Esophagus squamous epithelium (tissue), 5 donors: ENCODE data around the gene CACNA1I. TPM values are rescaled to one million over a fixed set of nuclear protein-coding genes. Genes with fewer than 3 reads are reported as not detected.
A peak's percentile ranks its signal among the peaks of the same experiment; 100 is the strongest.

ENCODE experiments used
- DNase-seq: peaks from one replicate; lab custom pipeline; 2025; lab: John Stamatoyannopoulos, UW
- H3K27ac ChIP-seq, 4 donors: fragments of 200-600 bp; sonication (generic); one replicate each; pipeline ENCODE4 v1.5.1; 2016 to 2019; ENCODE audit warnings: mild to moderate bottlenecking in 1 of 4
- H3K27me3 ChIP-seq, 4 donors: fragments of 200-600 bp; sonication (generic); 1 replicate in 3 of 4; 2 replicates in 1 of 4; pipeline versions ENCODE4 v1.5.1 to v1.6.0; 2017 to 2021; ENCODE audit warnings: antibody characterized with exemption in 1 of 4
- H3K36me3 ChIP-seq, 3 donors: fragments of 200-600 bp; sonication (generic); one replicate each; pipeline ENCODE4 v1.5.1; 2016 to 2019
- H3K4me1 ChIP-seq, 3 donors: fragments of 200-600 bp; sonication (generic); one replicate each; pipeline ENCODE4 v1.5.1; 2017 to 2019
- H3K4me3 ChIP-seq, 4 donors: fragments of 200-600 bp; sonication (generic); 1 replicate in 3 of 4; 2 replicates in 1 of 4; pipeline ENCODE4 v1.5.1; 2016 to 2019; ENCODE audit warnings: mild to moderate bottlenecking in 2 of 4, moderate library complexity in 1 of 4
- H3K9me3 ChIP-seq, 3 donors: fragments of 200-600 bp; sonication (generic); one replicate each; pipeline ENCODE4 v1.5.1; 2016 to 2019
- CTCF ChIP-seq, 6 experiments: fragments of 450-650 bp in 4 of 6; fragments of 200-600 bp in 2 of 6; sonication (generic) in 2 of 6; IDR thresholded peaks; one replicate each; pipeline ENCODE4 v1.5.1; 2016 to 2019; ENCODE audit warnings: antibody characterized with exemption in 6 of 6, mild to moderate bottlenecking in 4 of 6, moderate library complexity in 4 of 6
- POLR2A ChIP-seq, 4 donors: fragments of 450-650 bp; IDR thresholded peaks; one replicate each; pipeline ENCODE4 v1.6.1; 2017; ENCODE audit warnings: antibody characterized with exemption in 4 of 4, mild to moderate bottlenecking in 4 of 4, moderate library complexity in 3 of 4
- WGBS, 2 donors: methylation state at CpG; one replicate each; pipeline ENCODE4 v1.1.5; 2018; 5-methylcytosine and 5-hydroxymethylcytosine counted together
- intact Hi-C: fragments of 100-400 bp; cut with DNase I; formaldehyde crosslinking; loops from one replicate; pipeline ENCODE4 v1.15.0; 2022
- total RNA-seq, 4 donors: library from RNA; depleted of rRNA; stranded (reverse); fragments of >200 nt; gene quantifications; one replicate each; pipeline ENCODE4 v1.1.0, GENCODE V29; 2016
- donor health status: DM: yes; HTN: yes; CAD: no.

The CACNA1I gene
- total RNA-seq, 4 donors from 2014 or later, result 0.12 to 0.38 (median 0.20) TPM

DNA sequence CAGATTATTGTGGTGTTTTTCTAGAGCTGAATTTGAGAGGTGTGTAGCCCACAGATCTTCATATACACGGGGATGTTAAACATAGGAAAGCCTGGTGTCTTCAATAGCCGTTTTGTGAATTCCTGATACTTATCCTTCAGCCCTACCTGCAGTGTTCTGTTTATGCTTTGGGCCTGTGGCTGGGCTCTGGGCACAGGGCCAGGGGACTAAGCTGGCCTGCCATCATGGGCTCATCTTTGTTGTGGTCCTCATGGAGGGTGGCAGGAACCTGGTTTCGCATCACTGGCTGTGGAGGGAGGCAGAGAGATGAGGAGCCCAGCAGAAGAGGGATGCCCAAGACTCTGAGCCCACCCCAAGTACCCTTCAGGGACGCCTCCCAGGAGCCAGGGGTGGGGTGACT lies 112.4 kb downstream of the CACNA1I start:
- H3K36me3 ChIP-seq, result no peaks in the 10 kb centered on the region
- H3K9me3 ChIP-seq, result no peaks in the 10 kb centered on the region
- no peak overlapping the region for H3K4me3 ChIP-seq
- peaks cover 0 to 46% (median 0%) of the 10 kb centered on the region in 4 donors for H3K27me3 ChIP-seq
- intact Hi-C loops, result no loop called here
- no peak overlapping the region for H3K27ac ChIP-seq
- no peak for DNase-seq
- 67 to 80% methylated on average over 2 of the region's 4 CpGs for WGBS, 2 donors
- TF ChIP-seq CTCF (IDR thresholded peaks at IDR 0.05) (no peak), POLR2A (IDR thresholded peaks at IDR 0.05) (no peak)
- no peaks in the 10 kb centered on the region for H3K4me1 ChIP-seq

GRCh38 chr22:39683639-39684038 lies 113.1 kb downstream of the CACNA1I start:
- DNase-seq, result no peak
- 100% methylated on average over 1 of the region's 5 CpGs; no CpG with 5 or more reads in 1 of the 2 donors for WGBS, 2 donors
- intact Hi-C loops, result no loop called here
- Histone ChIP-seq H3K27me3 (peaks cover 0 to 53% (median 0%) of the 10 kb centered on the region in 4 donors), H3K9me3 (no peaks in the 10 kb centered on the region), H3K4me3 (no peak overlapping the region), H3K4me1 (no peaks in the 10 kb centered on the region), H3K27ac (no peak overlapping the region), H3K36me3 (no peaks in the 10 kb centered on the region)
- TF ChIP-seq POLR2A (IDR thresholded peaks at IDR 0.05) (no peak), CTCF (IDR thresholded peaks at IDR 0.05) (no peak)

DNA sequence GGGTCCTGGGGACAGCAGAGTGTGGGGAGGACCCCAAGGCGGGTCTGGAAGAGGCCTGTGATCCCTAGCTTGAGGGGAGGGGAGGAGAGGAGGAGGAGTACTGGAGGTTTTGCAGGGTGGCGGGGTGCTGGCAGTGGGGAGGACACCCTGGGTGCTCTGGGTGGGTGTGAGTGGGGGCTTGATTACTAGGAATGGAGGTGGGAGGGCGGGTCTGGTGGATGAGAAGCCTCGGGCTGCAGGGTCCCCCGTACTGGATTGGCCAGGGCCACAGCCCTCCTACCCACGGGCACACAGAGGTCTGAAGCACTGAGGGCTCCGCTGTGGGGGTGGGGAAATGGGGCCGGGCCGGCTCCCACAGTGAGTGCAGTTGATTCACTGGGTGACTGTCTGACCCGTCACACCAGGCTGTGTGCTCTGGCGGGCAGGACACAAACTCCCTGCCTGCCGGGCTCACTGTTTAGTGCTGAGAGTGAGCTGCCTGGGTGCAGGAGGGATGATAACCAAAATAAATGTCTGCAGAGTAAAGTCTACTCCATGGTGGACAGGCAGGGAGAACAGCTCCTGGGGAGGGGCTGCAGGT lies 114.2 kb downstream of the CACNA1I start:
- H3K4me1 ChIP-seq, result no peaks in the 10 kb centered on the region

DNA sequence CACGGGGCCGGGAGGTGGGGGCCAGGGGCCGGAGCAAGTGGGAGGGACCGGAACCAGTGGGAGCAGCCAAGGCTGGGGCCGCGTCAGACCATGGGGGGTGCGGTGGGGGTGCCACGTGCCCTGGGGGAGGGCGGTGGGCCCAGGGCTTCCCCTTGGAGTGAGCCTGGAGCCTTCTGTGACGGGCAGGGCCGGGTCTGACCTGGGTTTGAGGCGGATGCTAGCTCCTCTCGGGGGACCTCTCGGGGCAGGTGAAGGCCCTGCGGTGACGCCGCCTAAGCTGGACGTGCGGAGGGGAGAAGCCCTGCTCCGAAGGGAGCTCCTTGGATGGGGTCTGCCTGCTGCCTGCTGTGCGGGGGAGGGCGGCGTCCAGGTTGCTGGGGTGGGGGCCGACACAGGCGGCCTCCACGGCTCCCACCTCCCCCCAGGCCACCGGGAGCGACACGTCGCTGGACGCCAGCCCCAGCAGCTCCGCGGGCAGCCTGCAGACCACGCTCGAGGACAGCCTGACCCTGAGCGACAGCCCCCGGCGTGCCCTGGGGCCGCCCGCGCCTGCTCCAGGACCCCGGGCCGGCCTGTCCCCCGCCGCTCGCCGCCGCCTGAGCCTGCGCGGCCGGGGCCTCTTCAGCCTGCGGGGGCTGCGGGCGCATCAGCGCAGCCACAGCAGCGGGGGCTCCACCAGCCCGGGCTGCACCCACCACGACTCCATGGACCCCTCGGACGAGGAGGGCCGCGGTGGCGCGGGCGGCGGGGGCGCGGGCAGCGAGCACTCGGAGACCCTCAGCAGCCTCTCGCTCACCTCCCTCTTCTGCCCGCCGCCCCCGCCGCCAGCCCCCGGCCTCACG lies 115.0 kb downstream of the CACNA1I start:
- no peaks in the 10 kb centered on the region for H3K36me3 ChIP-seq
- H3K27me3 ChIP-seq, result peaks cover 0 to 72% (median 1%) of the 10 kb centered on the region in 4 donors
- peaks cover 0 to 6% (median 0%) of the 10 kb centered on the region in 3 donors for H3K4me1 ChIP-seq
- no peaks in the 10 kb centered on the region for H3K9me3 ChIP-seq
- WGBS, 2 donors, result 49% methylated on average over 24 of the region's 77 CpGs; no CpG with 5 or more reads in 1 of the 2 donors
- intact Hi-C loops, result no loop called here
- TF ChIP-seq CTCF (IDR thresholded peaks at IDR 0.05), result no peak
- TF ChIP-seq POLR2A (IDR thresholded peaks at IDR 0.05), result no peak
- DNase-seq, result no peak
- H3K4me3 ChIP-seq, result peak overlapping the region in 1 of 4 donors; percentile 5
- no peak overlapping the region for H3K27ac ChIP-seq

More for the DNA sequence above, 114.2 kb downstream of the CACNA1I start:
- no peak for DNase-seq
- Histone ChIP-seq H3K27me3 (peaks cover 0 to 64% (median 0%) of the 10 kb centered on the region in 4 donors), H3K36me3 (no peaks in the 10 kb centered on the region), H3K9me3 (no peaks in the 10 kb centered on the region), H3K27ac (no peak overlapping the region), H3K4me3 (no peak overlapping the region)
- no peak for TF ChIP-seq CTCF (IDR thresholded peaks at IDR 0.05)
- TF ChIP-seq POLR2A (IDR thresholded peaks at IDR 0.05), result no peak
- 71 to 82% methylated on average over 2 to 6 of the region's 12 CpGs for WGBS, 2 donors
- intact Hi-C loops, result no loop called here

DNA sequence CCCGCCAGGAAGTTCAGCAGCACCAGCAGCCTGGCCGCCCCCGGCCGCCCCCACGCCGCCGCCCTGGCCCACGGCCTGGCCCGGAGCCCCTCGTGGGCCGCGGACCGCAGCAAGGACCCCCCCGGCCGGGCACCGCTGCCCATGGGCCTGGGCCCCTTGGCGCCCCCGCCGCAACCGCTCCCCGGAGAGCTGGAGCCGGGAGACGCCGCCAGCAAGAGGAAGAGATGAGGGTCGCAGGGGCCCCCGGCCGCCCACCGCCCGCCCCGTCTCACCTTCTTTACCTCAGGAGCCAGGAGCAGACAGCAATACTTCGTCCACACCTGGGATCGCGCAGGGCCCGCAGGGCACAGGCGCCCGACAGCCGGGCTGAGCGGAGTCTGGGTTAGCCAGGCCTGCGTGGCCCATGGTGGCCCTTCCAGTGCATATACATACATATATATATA lies 115.6 kb downstream of the CACNA1I start:
- WGBS, 2 donors, result 100% methylated on average over 1 of the region's 39 CpGs; no CpG with 5 or more reads in 1 of the 2 donors
- TF ChIP-seq CTCF (IDR thresholded peaks at IDR 0.05) (no peak), POLR2A (IDR thresholded peaks at IDR 0.05) (no peak)
- no peaks in the 10 kb centered on the region for H3K9me3 ChIP-seq
- no peaks in the 10 kb centered on the region for H3K36me3 ChIP-seq
- no peak for DNase-seq
- H3K4me1 ChIP-seq, result peaks cover 0 to 12% (median 0%) of the 10 kb centered on the region in 3 donors
- peaks cover 0 to 78% (median 2%) of the 10 kb centered on the region in 4 donors for H3K27me3 ChIP-seq
- H3K27ac ChIP-seq, result no peak overlapping the region
- intact Hi-C loops, result no loop called here
- H3K4me3 ChIP-seq, result no peak overlapping the region
